Measurements from ENCODE around the gene BHLHE40. TPM values are rescaled to one million over a fixed set of nuclear protein-coding genes. Genes with fewer than 3 reads are reported as not detected.

The BHLHE40 gene
- total RNA-seq, 1 donor from 2014 or later, result 15.2 TPM

- peaks cover 3% of the 10 kb centered on the region for H3K36me3 Mint-ChIP-seq (ENCODE audit: low read depth, unreplicated experiment)
- no peaks in the 10 kb centered on the region for H3K27me3 Mint-ChIP-seq (ENCODE audit: unreplicated experiment)
- peaks cover 12% of the 10 kb centered on the region for H3K4me1 Mint-ChIP-seq (ENCODE audit: unreplicated experiment)
- DNase-seq (ENCODE audit: low spot score), result no peak
- H3K27ac Mint-ChIP-seq (ENCODE audit: unreplicated experiment), result no peak overlapping the region
- TF ChIP-seq CTCF (IDR thresholded peaks at IDR 0.05; ENCODE audit: unreplicated experiment), result no peak
- H3K4me3 Mint-ChIP-seq (ENCODE audit: unreplicated experiment), result no peak overlapping the region
- H3K9me3 Mint-ChIP-seq (ENCODE audit: unreplicated experiment), result no peaks in the 10 kb centered on the region
Measured at GRCh38 chr3:4950948-4951347, 28.3 kb upstream of the BHLHE40 start.

DNA sequence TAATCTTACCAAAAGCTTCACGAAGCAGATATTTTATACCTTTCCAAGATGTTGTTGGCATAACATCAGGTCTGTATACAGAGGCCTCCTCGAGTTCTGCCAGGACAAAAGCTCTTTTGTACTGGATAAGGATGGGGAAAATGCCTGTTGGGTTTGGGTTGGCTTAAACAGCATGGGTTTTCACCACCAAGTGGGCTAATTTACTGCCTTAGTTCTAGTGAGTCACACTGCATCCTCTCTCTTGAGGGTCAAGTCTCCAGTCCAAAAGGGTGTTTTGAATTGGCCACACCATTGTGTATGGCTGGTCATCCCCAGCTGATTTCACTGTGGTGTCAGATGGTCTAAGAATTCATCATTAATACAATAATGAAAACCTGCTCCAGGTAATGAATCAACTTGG, 26.1 kb upstream of the BHLHE40 start:
- Mint-ChIP-seq H3K9me3 (ENCODE audit: unreplicated experiment) (no peaks in the 10 kb centered on the region), H3K27me3 (ENCODE audit: unreplicated experiment) (no peaks in the 10 kb centered on the region), H3K4me3 (ENCODE audit: unreplicated experiment) (no peak overlapping the region), H3K36me3 (ENCODE audit: low read depth, unreplicated experiment) (peaks cover 3% of the 10 kb centered on the region), H3K4me1 (ENCODE audit: unreplicated experiment) (peaks cover 12% of the 10 kb centered on the region), H3K27ac (ENCODE audit: unreplicated experiment) (no peak overlapping the region)
- DNase-seq (ENCODE audit: low spot score), result no peak
- no peak for TF ChIP-seq CTCF (IDR thresholded peaks at IDR 0.05; ENCODE audit: unreplicated experiment)

GRCh38 chr3:4954256-4955000, 24.8 kb upstream of the BHLHE40 start:
- Mint-ChIP-seq H3K36me3 (ENCODE audit: low read depth, unreplicated experiment) (peaks cover 10% of the 10 kb centered on the region), H3K4me3 (ENCODE audit: unreplicated experiment) (no peak overlapping the region), H3K4me1 (ENCODE audit: unreplicated experiment) (peaks cover 12% of the 10 kb centered on the region), H3K27me3 (ENCODE audit: unreplicated experiment) (no peaks in the 10 kb centered on the region), H3K9me3 (ENCODE audit: unreplicated experiment) (peaks cover 5% of the 10 kb centered on the region), H3K27ac (ENCODE audit: unreplicated experiment) (no peak overlapping the region)
- no peak for TF ChIP-seq CTCF (IDR thresholded peaks at IDR 0.05; ENCODE audit: unreplicated experiment)
- no peak for DNase-seq (ENCODE audit: low spot score)

DNA sequence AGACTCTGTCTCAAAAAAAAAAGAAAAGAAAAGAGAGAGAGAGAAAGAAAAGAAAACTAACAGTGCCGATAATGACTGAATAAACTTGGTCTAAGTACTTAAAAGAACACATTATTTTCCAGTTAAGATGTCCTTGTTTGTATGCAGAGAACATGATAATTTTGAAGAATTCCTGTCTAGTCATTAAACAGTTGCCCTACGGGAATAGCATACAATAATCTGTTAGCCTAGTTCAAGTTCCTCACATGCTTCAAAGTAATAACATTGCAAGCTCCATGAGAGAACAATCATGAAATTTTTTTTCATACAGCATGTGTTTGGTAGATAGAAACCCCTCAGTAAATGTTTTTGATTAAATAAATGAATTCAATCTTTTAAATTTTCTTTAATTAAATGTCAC, 23.1 kb upstream of the BHLHE40 start:
- H3K4me1 Mint-ChIP-seq (ENCODE audit: unreplicated experiment), result no peaks in the 10 kb centered on the region
- H3K27me3 Mint-ChIP-seq (ENCODE audit: unreplicated experiment), result no peaks in the 10 kb centered on the region
- H3K36me3 Mint-ChIP-seq (ENCODE audit: low read depth, unreplicated experiment), result peaks cover 10% of the 10 kb centered on the region
- H3K9me3 Mint-ChIP-seq (ENCODE audit: unreplicated experiment), result peaks cover 5% of the 10 kb centered on the region
- DNase-seq (ENCODE audit: low spot score), result no peak
- no peak overlapping the region for H3K27ac Mint-ChIP-seq (ENCODE audit: unreplicated experiment)
- TF ChIP-seq CTCF (IDR thresholded peaks at IDR 0.05; ENCODE audit: unreplicated experiment), result no peak
- H3K4me3 Mint-ChIP-seq (ENCODE audit: unreplicated experiment), result no peak overlapping the region

- Mint-ChIP-seq H3K4me1 (ENCODE audit: unreplicated experiment) (no peaks in the 10 kb centered on the region), H3K27me3 (ENCODE audit: unreplicated experiment) (no peaks in the 10 kb centered on the region), H3K4me3 (ENCODE audit: unreplicated experiment) (no peak overlapping the region), H3K9me3 (ENCODE audit: unreplicated experiment) (peaks cover 5% of the 10 kb centered on the region), H3K27ac (ENCODE audit: unreplicated experiment) (no peak overlapping the region), H3K36me3 (ENCODE audit: low read depth, unreplicated experiment) (peaks cover 10% of the 10 kb centered on the region)
- TF ChIP-seq CTCF (IDR thresholded peaks at IDR 0.05; ENCODE audit: unreplicated experiment), result no peak
- DNase-seq (ENCODE audit: low spot score), result no peak
Measured at GRCh38 chr3:4956738-4957137, 22.5 kb upstream of the BHLHE40 start.
